ENCODE measurements around the gene C11orf98.

GRCh38 chr11:62667460-62667859 lies 2.5 kb upstream of the C11orf98 start:
- TF ChIP-seq EZH2 (optimal IDR thresholded peaks at IDR 0.05; ENCODE audit: low read depth, low read length) (no peak), CTCF (IDR thresholded peaks at IDR 0.05; ENCODE audit: low read length) (no peak), EZH2phosphoT487 (IDR thresholded peaks at IDR 0.05; ENCODE audit: low read length) (no peak)
